NOMO-1 treated with DMSO at 0.1 percent for 48 hours (cell line): Measurements from ENCODE around the gene PTPRCAP.
A peak's percentile ranks its signal among the peaks of the same experiment; 100 is the strongest.
"Not testable (repeated sequence)": the region's sequence is repeated elsewhere in the genome, so short reads cannot be mapped to it uniquely, and the experiment has no call there.

Source experiments
- DNase-seq: peaks from one replicate; lab custom pipeline; 2025; ENCODE audit not compliant: unreplicated experiment; lab: John Stamatoyannopoulos, UW

Gene PTPRCAP, protein sequence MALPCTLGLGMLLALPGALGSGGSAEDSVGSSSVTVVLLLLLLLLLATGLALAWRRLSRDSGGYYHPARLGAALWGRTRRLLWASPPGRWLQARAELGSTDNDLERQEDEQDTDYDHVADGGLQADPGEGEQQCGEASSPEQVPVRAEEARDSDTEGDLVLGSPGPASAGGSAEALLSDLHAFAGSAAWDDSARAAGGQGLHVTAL

DNA sequence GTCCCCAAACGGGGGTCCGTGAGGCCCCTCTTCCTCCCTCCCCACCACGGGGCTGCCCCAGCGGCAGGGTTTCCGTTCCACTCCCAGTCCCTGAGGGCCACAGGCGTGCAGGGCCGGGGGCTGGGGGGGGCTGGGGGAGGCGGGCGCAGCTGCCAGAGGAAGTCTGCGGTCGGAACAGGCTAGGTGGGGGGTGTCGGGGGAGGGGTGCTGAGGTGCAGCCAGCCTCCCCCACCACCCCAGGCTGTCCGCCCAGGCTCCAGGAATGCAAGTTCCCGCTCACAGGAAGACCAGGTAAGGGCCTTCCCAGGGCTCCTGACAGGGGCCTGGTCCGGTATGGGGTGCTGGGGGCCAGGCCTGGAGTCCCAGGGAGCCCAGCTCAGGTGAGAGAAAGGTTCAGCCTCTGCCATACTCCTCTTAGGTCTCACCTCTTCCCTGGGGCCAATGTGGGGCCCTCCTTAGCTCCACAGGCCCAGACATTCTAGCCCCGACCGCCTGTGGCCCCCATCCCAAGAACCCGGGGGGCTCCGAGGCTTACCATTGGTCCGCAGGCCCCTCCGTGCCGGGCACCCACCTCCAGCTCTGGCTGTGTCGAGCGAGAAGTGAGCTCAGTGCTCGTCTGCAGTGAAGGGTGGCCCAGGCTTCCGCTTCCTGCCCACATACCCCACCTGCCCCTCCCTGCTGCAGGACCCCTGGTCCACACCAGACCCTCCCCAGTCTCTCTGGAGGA is at the start of gene PTPRCAP:
PTPRCAP (minus strand) TSS at position 601 of the 727 bp plus-strand sequence; CDS start at position 538, 63 bp downstream.
- DNase-seq: no peak

DNA sequence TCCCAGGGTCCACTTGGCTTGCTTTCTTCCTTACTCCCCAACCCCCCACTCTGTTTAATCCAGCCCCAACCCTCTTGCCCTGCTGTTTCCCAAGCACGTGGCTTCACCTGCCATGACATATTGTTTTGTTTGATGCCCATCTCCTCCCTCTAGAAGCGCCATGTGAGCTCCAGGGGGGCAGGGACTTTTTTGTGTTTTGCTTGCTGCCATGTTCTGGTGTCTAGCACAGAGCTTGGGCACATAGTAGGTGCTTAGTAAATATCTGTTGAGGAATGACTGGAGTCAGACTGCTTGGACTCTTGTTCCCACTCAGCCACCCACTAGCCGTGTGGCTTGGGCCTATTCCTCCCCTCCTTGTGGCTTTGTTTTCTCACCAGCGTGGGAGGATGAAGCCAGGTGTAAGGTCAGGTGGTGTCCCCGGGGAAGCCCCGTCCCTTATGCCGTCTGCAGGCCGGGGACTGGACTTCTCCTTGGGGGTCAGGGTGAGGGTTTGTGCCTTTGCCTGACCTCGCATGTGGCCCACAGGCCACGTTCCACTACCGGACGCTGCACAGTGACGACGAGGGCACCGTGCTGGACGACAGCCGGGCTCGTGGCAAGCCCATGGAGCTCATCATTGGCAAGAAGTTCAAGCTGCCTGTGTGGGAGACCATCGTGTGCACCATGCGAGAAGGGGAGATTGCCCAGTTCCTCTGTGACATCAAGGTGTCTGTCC is 49.2 kb upstream of the PTPRCAP start:
- DNase-seq: no peak

DNA sequence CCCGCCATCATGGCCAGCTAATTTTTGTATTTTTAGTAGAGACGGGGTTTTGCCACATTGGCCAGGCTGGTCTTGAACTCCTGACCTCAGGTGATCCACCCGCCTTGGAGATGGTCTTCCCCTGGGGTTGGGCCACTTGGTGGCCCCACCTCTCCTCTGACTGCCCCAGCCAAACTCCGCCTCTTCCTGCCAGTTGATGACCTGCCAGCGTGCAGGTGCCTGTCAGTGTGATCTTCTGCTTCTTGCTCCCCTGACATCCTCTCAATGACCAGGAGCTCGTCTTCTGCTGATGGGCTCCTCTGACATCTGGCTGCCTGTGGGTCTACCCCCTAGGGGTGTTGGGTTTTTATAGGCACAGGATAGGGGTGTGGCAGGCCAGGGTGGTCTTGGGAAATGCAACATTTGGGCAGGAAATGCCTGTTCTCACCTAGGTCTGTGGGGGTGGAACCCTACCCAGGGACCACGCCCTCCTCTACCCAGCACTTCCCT is 48.4 kb upstream of the PTPRCAP start:
- not testable (repeated sequence) for DNase-seq

DNA sequence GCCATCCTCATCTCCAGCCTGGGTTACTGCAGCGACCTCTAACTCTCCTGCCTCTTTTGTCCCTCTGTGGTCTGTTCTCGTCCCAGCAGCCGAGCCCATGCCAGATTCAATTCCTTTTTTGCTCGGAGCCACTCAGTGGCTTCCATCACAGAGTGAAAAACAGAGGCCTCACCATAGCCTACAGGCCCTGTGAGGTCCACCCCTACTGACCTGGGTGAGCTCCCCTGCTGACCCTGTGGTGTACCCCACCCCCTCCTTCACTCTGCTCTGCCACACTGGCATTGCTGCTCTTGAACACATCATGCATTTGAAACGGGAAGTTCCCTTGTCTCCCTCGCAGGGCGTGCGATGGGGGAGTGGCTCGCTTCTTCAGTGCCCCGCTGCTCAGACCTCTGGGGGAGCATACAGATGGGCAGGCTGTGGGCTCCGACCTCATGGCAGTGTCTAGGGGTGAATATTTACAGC is 47.4 kb upstream of the PTPRCAP start:
- DNase-seq: peak; percentile 64

DNA sequence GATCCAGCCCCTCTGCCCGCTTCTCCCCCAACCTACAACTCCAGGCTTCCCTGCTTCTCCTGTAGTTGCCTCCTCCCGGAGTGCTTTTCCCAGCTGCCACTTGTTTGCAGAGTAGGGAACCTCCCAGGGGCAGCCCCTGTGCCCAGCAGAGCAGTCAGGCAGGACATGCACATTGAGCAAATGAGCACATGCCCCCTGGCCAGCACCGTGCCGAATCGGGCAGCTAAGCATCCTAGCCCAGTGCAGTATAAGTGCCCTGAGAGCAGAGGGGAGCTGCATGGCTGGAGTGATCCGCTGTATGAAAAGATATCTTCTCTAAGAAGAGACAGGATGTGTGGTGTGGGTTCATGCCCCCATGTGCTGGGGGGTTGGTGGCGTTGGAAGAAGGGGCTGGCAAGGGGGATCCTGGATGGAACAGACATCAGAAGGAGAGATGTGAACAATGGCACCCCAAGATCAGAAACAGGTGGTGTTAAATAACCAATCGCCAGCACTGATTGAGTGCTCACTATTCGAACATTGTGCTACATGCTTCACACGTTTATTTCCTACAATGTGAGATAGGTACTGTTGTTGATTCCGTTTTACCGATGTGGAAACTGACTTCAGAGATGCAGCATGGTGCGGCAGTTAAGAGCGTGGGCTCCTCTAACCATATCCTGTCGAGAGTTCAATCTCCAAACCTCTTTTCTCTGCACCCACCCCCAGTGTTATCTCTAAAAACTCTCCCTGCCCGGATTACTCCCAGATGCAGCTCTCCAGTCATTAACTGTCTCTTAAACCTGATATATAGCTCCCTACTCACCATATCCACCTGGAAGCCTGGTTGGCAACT is 46.6 kb upstream of the PTPRCAP start:
- no peak for DNase-seq

DNA sequence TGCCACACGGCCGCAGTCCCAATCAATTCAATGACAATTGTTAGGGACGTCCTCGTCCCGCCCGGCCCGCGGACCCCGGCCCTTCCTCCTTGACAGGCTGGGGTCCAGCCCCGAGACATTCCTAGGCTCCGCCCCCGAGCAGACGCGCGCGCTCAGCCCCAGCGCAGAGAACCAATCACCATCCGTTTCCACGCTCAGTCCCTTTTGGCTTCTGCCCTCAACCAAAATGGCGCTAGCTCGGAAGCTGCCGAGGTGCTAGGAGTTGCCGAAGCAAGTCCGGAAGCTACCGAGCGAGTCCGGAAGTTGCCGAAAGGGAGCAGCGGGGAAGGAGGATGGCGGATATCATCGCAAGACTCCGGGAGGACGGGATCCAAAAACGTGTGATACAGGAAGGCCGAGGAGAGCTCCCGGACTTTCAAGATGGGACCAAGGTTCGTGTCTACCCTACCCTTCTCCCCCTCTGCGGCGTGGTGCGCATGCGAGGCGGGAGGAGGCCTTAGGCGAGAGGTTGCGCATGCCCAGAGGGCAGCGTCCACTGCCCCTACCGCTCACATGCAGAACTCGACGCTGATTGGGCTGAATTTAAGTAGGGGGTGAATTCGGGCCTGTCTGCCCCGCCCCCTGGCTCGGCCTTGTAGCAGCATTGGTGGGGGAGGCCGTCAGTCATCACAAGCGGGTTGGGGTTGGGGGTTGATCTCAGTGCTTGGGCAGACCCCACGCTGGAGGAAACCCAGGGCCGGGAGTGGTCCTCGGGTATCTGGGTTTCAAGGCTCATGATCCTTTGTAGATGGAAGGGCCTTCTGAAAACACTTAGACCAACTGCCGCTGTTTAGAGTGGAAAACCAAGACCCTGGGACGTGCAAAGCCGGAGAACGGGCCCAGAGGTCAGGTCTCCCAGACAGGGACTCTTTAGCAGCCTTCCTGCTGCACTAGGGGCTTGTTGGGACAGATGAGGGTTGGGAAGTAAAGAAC is 45.6 kb upstream of the PTPRCAP start, which contains the start of gene AIP:
AIP (plus strand) TSS at position 200 of the 972 bp plus-strand sequence; CDS start at position 333, 133 bp downstream.
- DNase-seq: peak; percentile 98

- peak; percentile 88 for DNase-seq
These were observed 44.9 kb upstream of the PTPRCAP start for GRCh38 chr11:67482275-67482826.

GRCh38 chr11:67477344-67478050 is 40.0 kb upstream of the PTPRCAP start:
- DNase-seq: not testable (repeated sequence)

- DNase-seq: not testable (repeated sequence)
These were observed 39.2 kb upstream of the PTPRCAP start for GRCh38 chr11:67476692-67477091.

- DNase-seq: no peak
These were observed 35.4 kb upstream of the PTPRCAP start for GRCh38 chr11:67472882-67473281.

GRCh38 chr11:67470337-67471002 is 33.0 kb upstream of the PTPRCAP start:
- DNase-seq: no peak

DNA sequence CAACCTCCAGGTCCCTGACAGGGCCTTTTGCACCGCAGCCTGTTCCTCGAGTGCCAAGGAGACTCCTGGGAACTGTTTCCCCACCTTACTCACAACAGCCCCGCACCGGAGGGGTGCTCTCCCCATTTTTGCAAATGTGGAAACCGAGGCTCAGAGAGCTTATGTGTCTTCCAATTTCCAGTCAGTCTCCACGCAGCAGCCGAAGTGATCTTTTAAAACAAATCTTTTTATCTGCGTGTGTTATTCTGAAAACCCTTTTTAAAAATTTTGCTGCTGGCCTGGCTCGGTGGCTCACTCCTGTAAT is 32.0 kb upstream of the PTPRCAP start:
- no peak for DNase-seq

DNA sequence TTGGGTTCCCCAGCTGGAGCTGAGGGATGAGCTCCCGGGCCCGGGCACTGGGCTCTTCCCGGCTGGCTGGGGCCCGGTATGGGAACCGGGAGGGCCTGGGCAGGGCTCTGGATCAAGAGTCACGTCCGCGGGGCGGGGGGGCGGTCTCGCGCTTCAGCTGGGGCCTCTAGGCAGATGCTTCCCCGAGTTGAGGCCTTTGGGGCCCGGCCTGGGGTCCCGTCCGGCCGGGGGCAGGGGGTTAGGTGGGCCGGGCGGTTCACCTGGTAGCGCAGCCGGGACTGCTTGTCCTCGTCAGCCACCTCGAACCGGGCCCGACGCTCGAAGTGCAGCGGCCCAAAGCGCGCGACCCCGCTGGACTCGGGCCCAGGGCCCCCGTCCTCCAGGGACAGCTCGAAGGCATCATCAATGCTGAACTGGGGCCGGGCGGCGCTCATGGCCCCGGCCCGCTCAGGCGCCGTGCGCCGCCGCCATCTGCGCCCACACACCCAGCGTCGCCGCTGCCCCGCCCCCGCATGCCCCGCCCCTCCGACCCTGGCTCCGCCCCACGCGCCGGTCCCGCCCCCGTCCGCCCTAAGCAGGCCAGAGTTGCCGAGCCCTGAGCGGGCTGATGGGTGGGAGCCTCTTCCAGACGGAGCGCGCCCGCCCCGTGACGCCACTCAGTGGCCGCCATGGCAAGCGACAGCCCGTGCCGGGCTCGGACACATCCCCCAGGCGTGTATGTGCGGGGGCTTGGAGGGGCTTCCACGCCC is 31.5 kb upstream of the PTPRCAP start, which contains the start of gene TMEM134:
TMEM134 (minus strand) TSS at position 493 of the 749 bp plus-strand sequence; CDS start at position 434, 59 bp downstream.
- DNase-seq: peak; percentile 87

GRCh38 chr11:67468456-67468758 is 30.9 kb upstream of the PTPRCAP start:
- DNase-seq: no peak

DNA sequence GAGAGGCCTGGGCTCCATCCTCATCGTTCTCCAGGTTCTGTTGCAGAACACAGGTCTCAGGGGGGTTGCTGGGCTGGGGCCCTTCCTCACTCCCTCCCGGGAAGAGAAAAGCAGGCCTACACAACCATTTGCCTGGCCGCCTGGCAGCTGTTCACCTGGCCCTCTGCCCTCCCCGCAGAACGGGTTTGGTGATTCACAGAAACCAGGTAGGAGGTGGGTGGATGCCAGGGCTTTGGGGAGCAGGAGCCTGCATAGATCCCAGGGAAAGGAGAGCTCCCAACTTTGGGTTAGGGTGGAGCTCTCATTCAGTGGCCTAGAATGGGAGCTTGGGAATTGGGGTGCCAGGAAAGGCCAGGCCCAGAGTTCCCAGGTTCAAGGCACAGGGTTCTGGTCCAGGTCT is 30.6 kb upstream of the PTPRCAP start:
- no peak for DNase-seq

- DNase-seq: no peak
These were observed 29.7 kb upstream of the PTPRCAP start for GRCh38 chr11:67466962-67467771.

DNA sequence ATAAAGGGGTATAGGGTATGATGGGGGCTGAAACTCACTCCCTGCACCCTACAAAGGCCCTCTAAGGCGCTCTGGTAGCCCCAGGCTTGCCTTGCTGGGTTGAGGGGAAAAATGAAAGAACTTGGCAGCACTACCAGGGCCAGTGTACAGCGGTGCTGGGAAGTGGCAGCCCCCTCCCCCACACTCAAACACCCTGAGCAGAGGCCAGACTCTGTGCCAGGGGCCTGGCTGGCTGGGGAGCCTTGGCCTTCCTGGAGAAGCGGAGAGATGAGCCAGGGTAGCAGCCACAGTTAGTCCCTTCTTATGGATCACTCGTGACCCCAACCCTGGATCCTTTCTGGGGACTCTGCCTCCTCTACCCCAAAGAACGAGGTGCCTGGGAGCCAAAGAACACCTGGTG is 28.9 kb upstream of the PTPRCAP start:
- no peak for DNase-seq
